GM18526 (cell line): ENCODE results near the gene TTLL13.

Source experiments
- POLR2A ChIP-seq: IDR thresholded peaks from 3 replicates; pipeline ENCODE4 v1.6.1; 2011; ENCODE audit not compliant: insufficient read length; ENCODE audit errors: extremely low read depth

The TTLL13 gene

GRCh38 chr15:90228960-90229359 lies 20.4 kb upstream of the TTLL13 start:
- no peak for TF ChIP-seq POLR2A

GRCh38 chr15:90230071-90230494 lies 19.3 kb upstream of the TTLL13 start:
- TF ChIP-seq POLR2A = no peak

GRCh38 chr15:90230610-90231009 lies 18.7 kb upstream of the TTLL13 start:
- TF ChIP-seq POLR2A = no peak

- TF ChIP-seq POLR2A = no peak
These were observed 18.0 kb upstream of the TTLL13 start for GRCh38 chr15:90231028-90232017.

GRCh38 chr15:90232196-90232595 lies 17.2 kb upstream of the TTLL13 start:
- TF ChIP-seq POLR2A = no peak

GRCh38 chr15:90232941-90233386 lies 16.4 kb upstream of the TTLL13 start:
- TF ChIP-seq POLR2A = no peak

- TF ChIP-seq POLR2A = no peak
These were observed 15.8 kb upstream of the TTLL13 start, which contains the start of gene CIB1 for GRCh38 chr15:90233387-90234095. Gene CIB1 (minus strand): TSS chr15:90233941. CDS start chr15:90233885, 56 bp downstream.

GRCh38 chr15:90234096-90234988 lies 15.0 kb upstream of the TTLL13 start, which contains the start of gene GDPGP1:
Gene GDPGP1 (plus strand): TSS chr15:90234209. CDS start chr15:90240909, 6,700 bp downstream.
- TF ChIP-seq POLR2A = peak; percentile 89

GRCh38 chr15:90239371-90239770 lies 10.0 kb upstream of the TTLL13 start:
- no peak for TF ChIP-seq POLR2A

GRCh38 chr15:90240856-90241255 lies 8.5 kb upstream of the TTLL13 start:
- no peak for TF ChIP-seq POLR2A

GRCh38 chr15:90241343-90242192 lies 7.8 kb upstream of the TTLL13 start:
- no peak for TF ChIP-seq POLR2A

- no peak for TF ChIP-seq POLR2A
These were observed 5.3 kb upstream of the TTLL13 start for GRCh38 chr15:90243943-90244639.

GRCh38 chr15:90248789-90249202 lies 560 bp upstream of the TTLL13 start:
- no peak for TF ChIP-seq POLR2A
